ENCODE results near the gene F12.

GRCh38 chr5:177366528-177367322, 42.6 kb downstream of the F12 start:
- TF ChIP-seq CTCF (IDR thresholded peaks at IDR 0.05; ENCODE audit: borderline replicate concordance, extremely low read depth, low read length, poor library complexity, severe bottlenecking) (no peak), EZH2 (IDR thresholded peaks at IDR 0.05; ENCODE audit: borderline replicate concordance, low read depth, low read length, severe bottlenecking) (no peak)
